OCI-LY1 (cell line): ENCODE results near the gene AJAP1.
"Not testable (repeated sequence)": the region's sequence is repeated elsewhere in the genome, so short reads cannot be mapped to it uniquely, and the experiment has no call there.

Experiments used
- H2AFZ ChIP-seq: fragments of 200-600 bp; sonication (generic), shearing (Covaris generic); 2 replicates; pipeline ENCODE4 v1.6.0; 2014; ENCODE audit warnings: antibody characterized with exemption, mild to moderate bottlenecking, low read length
- H3F3A ChIP-seq: fragments of 200-600 bp; sonication (generic), shearing (Covaris generic); 2 replicates; pipeline ENCODE4 v1.6.0; 2014; ENCODE audit warnings: mild to moderate bottlenecking, antibody characterized with exemption, low read length, moderate library complexity; ENCODE audit not compliant: insufficient read depth
- H3K27ac ChIP-seq: fragments of 200-600 bp; sonication (generic); 2 replicates; pipeline ENCODE4 v1.5.1; 2014; ENCODE audit warnings: low read length, mixed run types, mild to moderate bottlenecking, low read depth; ENCODE audit not compliant: poor library complexity, severe bottlenecking
- H3K27me3 ChIP-seq: fragments of 200-600 bp; sonication (generic); 2 replicates; pipeline ENCODE4 v1.6.0; 2014; ENCODE audit warnings: antibody characterized with exemption, mild to moderate bottlenecking, low read length, moderate library complexity; ENCODE audit not compliant: insufficient read depth
- H3K36me3 ChIP-seq: fragments of 200-600 bp; sonication (generic); 2 replicates; pipeline ENCODE4 v1.6.1; 2014; ENCODE audit warnings: mild to moderate bottlenecking, antibody characterized with exemption, low read length, moderate library complexity, mixed read lengths; ENCODE audit not compliant: insufficient read depth
- H3K4me1 ChIP-seq: fragments of 200-600 bp; sonication (generic); 2 replicates; pipeline ENCODE4 v1.5.1; 2014; ENCODE audit warnings: mild to moderate bottlenecking, low read length, moderate library complexity; ENCODE audit not compliant: insufficient read depth, severe bottlenecking
- H3K4me2 ChIP-seq: fragments of 200-600 bp; sonication (generic), shearing (Covaris generic); 2 replicates; pipeline ENCODE4 v1.6.1; 2014; ENCODE audit warnings: low read length
- H3K4me3 ChIP-seq: fragments of 200-600 bp; sonication (generic); 2 replicates; pipeline ENCODE4 v1.5.1; 2014; ENCODE audit warnings: low read length, low read depth, mild to moderate bottlenecking, mixed read lengths; ENCODE audit not compliant: poor library complexity, severe bottlenecking
- H3K79me2 ChIP-seq: fragments of 200-600 bp; shearing (Covaris generic); 2 replicates; pipeline ENCODE4 v1.6.1; 2016; ENCODE audit warnings: mixed run types, low read length, mixed read lengths; ENCODE audit not compliant: insufficient read depth
- H3K9ac ChIP-seq: fragments of 200-600 bp; sonication (generic), shearing (Covaris generic); 2 replicates; pipeline ENCODE4 v1.6.1; 2014; ENCODE audit warnings: mild to moderate bottlenecking, low read length, mixed read lengths
- H3K9me2 ChIP-seq: fragments of 200-600 bp; sonication (generic), shearing (Covaris generic); 2 replicates; pipeline ENCODE4 v1.6.1; 2014; ENCODE audit warnings: low read depth, mild to moderate bottlenecking, low read length, mixed read lengths
- H3K9me3 ChIP-seq: fragments of 200-600 bp; shearing (Covaris generic); 2 replicates; pipeline ENCODE4 v1.6.1; 2014; ENCODE audit warnings: low read length, mixed read lengths
- H4K20me1 ChIP-seq: fragments of 200-600 bp; sonication (generic), shearing (Covaris generic); 2 replicates; pipeline ENCODE4 v1.6.0; 2016; ENCODE audit warnings: mild to moderate bottlenecking, low read length; ENCODE audit not compliant: insufficient read depth
- CTCF ChIP-seq: fragments of 200-600 bp; sonication (generic), shearing (Covaris generic); IDR thresholded peaks from 2 replicates; pipeline ENCODE4 v1.5.1; 2017; ENCODE audit warnings: mild to moderate bottlenecking, antibody characterized with exemption, low read length, moderate library complexity, mixed read lengths
- EZH2 ChIP-seq: fragments of 200-600 bp; sonication (generic), shearing (Covaris generic); IDR thresholded peaks from 2 replicates; pipeline ENCODE4 v1.8.0; 2017; ENCODE audit warnings: borderline replicate concordance, mixed run types, mild to moderate bottlenecking, antibody characterized with exemption, low read length, moderate library complexity, mixed read lengths

AJAP1 gene

GRCh38 chr1:4617506-4617905, 36.9 kb upstream of the AJAP1 start:
- Histone ChIP-seq H3K79me2 (no peaks in the 10 kb centered on the region), H3K4me3 (no peak overlapping the region), H3K4me2 (no peak overlapping the region), H3K4me1 (no peaks in the 10 kb centered on the region), H3K27ac (no peak overlapping the region), H3F3A (no peaks in the 10 kb centered on the region), H2AFZ (no peak overlapping the region), H3K27me3 (0 out of 2 replicates have a peak, but pooled peaks cover 8% of the 10 kb centered on the region), H3K9me3 (no peaks in the 10 kb centered on the region), H3K9me2 (no peaks in the 10 kb centered on the region), H3K9ac (no peak overlapping the region), H4K20me1 (no peaks in the 10 kb centered on the region), H3K36me3 (no peaks in the 10 kb centered on the region)
- TF ChIP-seq CTCF, result no peak
- TF ChIP-seq EZH2, result no peak

GRCh38 chr1:4618827-4619226, 35.6 kb upstream of the AJAP1 start:
- not testable (repeated sequence) for H4K20me1 ChIP-seq, H3K9ac ChIP-seq, H3K79me2 ChIP-seq, H3K27me3 ChIP-seq, H2AFZ ChIP-seq, H3K4me3 ChIP-seq, H3F3A ChIP-seq, H3K4me2 ChIP-seq, H3K9me2 ChIP-seq, H3K27ac ChIP-seq, H3K9me3 ChIP-seq, H3K36me3 ChIP-seq, H3K4me1 ChIP-seq

GRCh38 chr1:4621646-4622045, 32.8 kb upstream of the AJAP1 start:
- Histone ChIP-seq H3K9ac (no peak overlapping the region), H3K4me3 (no peak overlapping the region), H4K20me1 (no peaks in the 10 kb centered on the region), H3K36me3 (no peaks in the 10 kb centered on the region), H3K4me1 (no peaks in the 10 kb centered on the region), H3K27ac (no peak overlapping the region), H3K9me3 (no peaks in the 10 kb centered on the region), H3K4me2 (no peak overlapping the region), H3F3A (no peaks in the 10 kb centered on the region), H2AFZ (no peak overlapping the region), H3K9me2 (no peaks in the 10 kb centered on the region), H3K79me2 (no peaks in the 10 kb centered on the region), H3K27me3 (no peaks in the 10 kb centered on the region)
- TF ChIP-seq EZH2 (no peak), CTCF (no peak)

GRCh38 chr1:4622821-4623220, 31.6 kb upstream of the AJAP1 start:
- no peaks in the 10 kb centered on the region for H3K27me3 ChIP-seq
- no peaks in the 10 kb centered on the region for H4K20me1 ChIP-seq
- H2AFZ ChIP-seq, result no peak overlapping the region
- no peaks in the 10 kb centered on the region for H3F3A ChIP-seq
- H3K9ac ChIP-seq, result no peak overlapping the region
- no peaks in the 10 kb centered on the region for H3K79me2 ChIP-seq
- no peaks in the 10 kb centered on the region for H3K4me1 ChIP-seq
- no peak overlapping the region for H3K4me2 ChIP-seq
- no peak overlapping the region for H3K4me3 ChIP-seq
- no peak overlapping the region for H3K27ac ChIP-seq
- H3K36me3 ChIP-seq, result no peaks in the 10 kb centered on the region
- H3K9me2 ChIP-seq, result no peaks in the 10 kb centered on the region
- TF ChIP-seq CTCF, result no peak
- no peak for TF ChIP-seq EZH2
- H3K9me3 ChIP-seq, result no peaks in the 10 kb centered on the region
